Trophoblast cell (in vitro differentiated cells and primary cell): ENCODE results near the gene MACROD2.

Source experiments
- DNase-seq, 2 donors: peaks; one replicate each; pipeline ENCODE4 v3.0.0-alpha.2; 2016
- H2AFZ ChIP-seq: 2 replicates; pipeline ENCODE4 v1.6.1; 2013; ENCODE audit warnings: low read length, moderate library complexity, mild to moderate bottlenecking; ENCODE audit not compliant: insufficient read depth, poor library complexity
- H2AK5ac ChIP-seq: 2 replicates; pipeline ENCODE4 v1.6.1; 2013; ENCODE audit warnings: mild to moderate bottlenecking, low read length
- H2BK120ac ChIP-seq: 2 replicates; pipeline ENCODE4 v1.6.1; 2013; ENCODE audit warnings: low read length, mild to moderate bottlenecking, moderate library complexity; ENCODE audit not compliant: insufficient read depth, poor library complexity
- H2BK12ac ChIP-seq: 2 replicates; pipeline ENCODE4 v1.6.1; 2013; ENCODE audit warnings: mild to moderate bottlenecking, low read length, moderate library complexity
- H2BK5ac ChIP-seq: 2 replicates; pipeline ENCODE4 v1.6.1; 2013; ENCODE audit warnings: low read length, low read depth, moderate library complexity, mild to moderate bottlenecking; ENCODE audit not compliant: poor library complexity
- H3K14ac ChIP-seq: 2 replicates; pipeline ENCODE4 v1.6.1; 2013; ENCODE audit warnings: mild to moderate bottlenecking, low read length
- H3K18ac ChIP-seq: 2 replicates; pipeline ENCODE4 v1.6.1; 2013; ENCODE audit warnings: mild to moderate bottlenecking, low read length
- H3K23ac ChIP-seq: 2 replicates; pipeline ENCODE4 v1.6.1; 2013; ENCODE audit warnings: low read length
- H3K27ac ChIP-seq: 2 replicates; pipeline ENCODE4 v1.5.1; 2013; ENCODE audit warnings: low read depth, mild to moderate bottlenecking, inconsistent platforms, low read length, moderate library complexity
- H3K27me3 ChIP-seq: 2 replicates; pipeline ENCODE4 v1.6.1; 2013; ENCODE audit warnings: inconsistent platforms, mild to moderate bottlenecking, low read length, moderate library complexity; ENCODE audit not compliant: insufficient read depth
- H3K36me3 ChIP-seq, 2 experiments: 1 replicate in 1 of 2; 2 replicates in 1 of 2; pipeline ENCODE4 v1.6.1; 2013; ENCODE audit warnings: low read length in 2 of 2, mild to moderate bottlenecking in 2 of 2, moderate library complexity in 1 of 2; ENCODE audit not compliant: insufficient read depth in 2 of 2, control insufficient read depth in 1 of 2
- H3K4ac ChIP-seq: 2 replicates; pipeline ENCODE4 v1.6.1; 2013; ENCODE audit warnings: low read depth, mild to moderate bottlenecking, low read length, moderate library complexity
- H3K4me1 ChIP-seq, 2 experiments: 1 replicate in 1 of 2; 2 replicates in 1 of 2; pipeline ENCODE4 v1.6.1; 2013; ENCODE audit warnings: low read length in 2 of 2, mild to moderate bottlenecking in 2 of 2, moderate library complexity in 1 of 2; ENCODE audit not compliant: insufficient read depth in 2 of 2, control insufficient read depth in 1 of 2
- H3K4me2 ChIP-seq: 2 replicates; pipeline ENCODE4 v1.6.1; 2013; ENCODE audit warnings: inconsistent platforms, mild to moderate bottlenecking, low read length, moderate library complexity
- H3K4me3 ChIP-seq: 2 replicates; pipeline ENCODE4 v1.5.1; 2013; ENCODE audit warnings: mild to moderate bottlenecking, low read depth, low read length, inconsistent platforms
- H3K79me1 ChIP-seq: one replicate; pipeline ENCODE4 v1.6.1; 2013; ENCODE audit warnings: low read length
- H3K79me2 ChIP-seq: 2 replicates; pipeline ENCODE4 v1.6.1; 2013; ENCODE audit warnings: low read length, mild to moderate bottlenecking; ENCODE audit not compliant: control insufficient read depth, insufficient read depth, poor library complexity
- H3K9ac ChIP-seq: 2 replicates; pipeline ENCODE4 v1.6.1; 2013; ENCODE audit warnings: mild to moderate bottlenecking, low read length
- H3K9me3 ChIP-seq: 2 replicates; pipeline ENCODE4 v1.6.1; 2013; ENCODE audit warnings: low read depth, mild to moderate bottlenecking, control low read depth, inconsistent platforms, low read length; ENCODE audit not compliant: insufficient read depth
- H4K12ac ChIP-seq: 2 replicates; pipeline ENCODE4 v1.6.1; 2013; ENCODE audit warnings: low read depth, mild to moderate bottlenecking, low read length, moderate library complexity
- H4K8ac ChIP-seq: 2 replicates; pipeline ENCODE4 v1.6.1; 2013; ENCODE audit warnings: low read depth, mild to moderate bottlenecking, low read length, moderate library complexity
- H4K91ac ChIP-seq: one replicate; pipeline ENCODE4 v1.6.1; 2013; ENCODE audit warnings: low read depth, mild to moderate bottlenecking, low read length, moderate library complexity
- WGBS: extraction: QIAGEN DNeasy Blood & Tissue Kit; methylation state at CpG from one replicate; pipeline ENCODE4 v1.1.7; 2013; ENCODE audit warnings: missing lambda C conversion rate; ENCODE audit not compliant: insufficient read length, insufficient coverage; ENCODE audit errors: extremely low coverage; 5-methylcytosine and 5-hydroxymethylcytosine counted together

Gene MACROD2

GRCh38 chr20:15445056-15445840 lies 1449.9 kb downstream of the MACROD2 start:
- H3K27me3 ChIP-seq, result no peaks in the 10 kb centered on the region
- no peak overlapping the region for H2AK5ac ChIP-seq
- H2BK120ac ChIP-seq, result no peak overlapping the region
- no peak overlapping the region for H3K4me3 ChIP-seq
- H2AFZ ChIP-seq, result no peak overlapping the region
- WGBS, result no CpG with 5 or more reads among the region's 5 CpGs
- H4K91ac ChIP-seq, result no peak overlapping the region
- H3K4ac ChIP-seq, result no peak overlapping the region
- H3K18ac ChIP-seq, result no peak overlapping the region
- H3K79me1 ChIP-seq, result no peaks in the 10 kb centered on the region
- no peak overlapping the region for H2BK5ac ChIP-seq
- no peak overlapping the region for H4K8ac ChIP-seq
- no peaks in the 10 kb centered on the region for H3K4me1 ChIP-seq
- no peak overlapping the region for H3K14ac ChIP-seq
- no peak overlapping the region for H4K12ac ChIP-seq
- no peak overlapping the region for H3K4me2 ChIP-seq
- H3K79me2 ChIP-seq, result no peaks in the 10 kb centered on the region
- no peak for DNase-seq
- no peaks in the 10 kb centered on the region for H3K9me3 ChIP-seq
- H3K27ac ChIP-seq, result no peak overlapping the region
- H2BK12ac ChIP-seq, result no peak overlapping the region
- no peak overlapping the region for H3K9ac ChIP-seq
- no peaks in the 10 kb centered on the region for H3K36me3 ChIP-seq
- no peak overlapping the region for H3K23ac ChIP-seq

GRCh38 chr20:15446373-15446772 lies 1451.1 kb downstream of the MACROD2 start:
- no peak overlapping the region for H4K91ac ChIP-seq
- no peaks in the 10 kb centered on the region for H3K4me1 ChIP-seq
- no peaks in the 10 kb centered on the region for H3K36me3 ChIP-seq
- H3K79me2 ChIP-seq, result no peaks in the 10 kb centered on the region
- H2AK5ac ChIP-seq, result no peak overlapping the region
- no peaks in the 10 kb centered on the region for H3K27me3 ChIP-seq
- H3K4me2 ChIP-seq, result no peak overlapping the region
- H3K79me1 ChIP-seq, result no peaks in the 10 kb centered on the region
- H2BK5ac ChIP-seq, result no peak overlapping the region
- DNase-seq, result peak in 1 of 2 donors; percentile 3
- no peaks in the 10 kb centered on the region for H3K9me3 ChIP-seq
- H2BK120ac ChIP-seq, result no peak overlapping the region
- no peak overlapping the region for H3K18ac ChIP-seq
- no peak overlapping the region for H3K4me3 ChIP-seq
- H3K23ac ChIP-seq, result no peak overlapping the region
- no peak overlapping the region for H3K4ac ChIP-seq
- no peak overlapping the region for H3K27ac ChIP-seq
- H2AFZ ChIP-seq, result no peak overlapping the region
- H3K14ac ChIP-seq, result no peak overlapping the region
- no peak overlapping the region for H4K8ac ChIP-seq
- no peak overlapping the region for H2BK12ac ChIP-seq
- WGBS, result no CpG with 5 or more reads among the region's 9 CpGs
- no peak overlapping the region for H4K12ac ChIP-seq
- no peak overlapping the region for H3K9ac ChIP-seq

GRCh38 chr20:15447549-15447948 lies 1452.2 kb downstream of the MACROD2 start:
- Histone ChIP-seq H3K79me2 (no peaks in the 10 kb centered on the region), H3K4me1 (no peaks in the 10 kb centered on the region), H3K9ac (no peak overlapping the region), H4K12ac (no peak overlapping the region), H4K91ac (no peak overlapping the region), H3K18ac (no peak overlapping the region), H3K27me3 (no peaks in the 10 kb centered on the region), H2AFZ (no peak overlapping the region), H3K4me2 (no peak overlapping the region), H2BK12ac (no peak overlapping the region), H4K8ac (no peak overlapping the region), H3K23ac (no peak overlapping the region), H3K27ac (no peak overlapping the region), H3K36me3 (no peaks in the 10 kb centered on the region), H2BK120ac (no peak overlapping the region), H3K4me3 (no peak overlapping the region), H3K14ac (no peak overlapping the region), H3K4ac (no peak overlapping the region), H2AK5ac (no peak overlapping the region), H3K79me1 (no peaks in the 10 kb centered on the region), H3K9me3 (no peaks in the 10 kb centered on the region), H2BK5ac (no peak overlapping the region)
- no peak for DNase-seq
- no CpG with 5 or more reads among the region's 2 CpGs for WGBS

- H3K9me3 ChIP-seq, result no peaks in the 10 kb centered on the region
- H3K4me1 ChIP-seq, result no peaks in the 10 kb centered on the region
- no CpG with 5 or more reads among the region's 4 CpGs for WGBS
- H3K14ac ChIP-seq, result no peak overlapping the region
- no peaks in the 10 kb centered on the region for H3K36me3 ChIP-seq
- no peak overlapping the region for H3K27ac ChIP-seq
- no peak overlapping the region for H3K23ac ChIP-seq
- H3K9ac ChIP-seq, result no peak overlapping the region
- H2BK5ac ChIP-seq, result no peak overlapping the region
- no peak overlapping the region for H3K4me3 ChIP-seq
- H4K91ac ChIP-seq, result no peak overlapping the region
- no peak overlapping the region for H4K8ac ChIP-seq
- H4K12ac ChIP-seq, result no peak overlapping the region
- no peak overlapping the region for H2AK5ac ChIP-seq
- H3K27me3 ChIP-seq, result no peaks in the 10 kb centered on the region
- H3K18ac ChIP-seq, result no peak overlapping the region
- no peak overlapping the region for H3K4ac ChIP-seq
- H3K79me1 ChIP-seq, result no peaks in the 10 kb centered on the region
- H3K4me2 ChIP-seq, result no peak overlapping the region
- H2BK120ac ChIP-seq, result no peak overlapping the region
- no peaks in the 10 kb centered on the region for H3K79me2 ChIP-seq
- no peak overlapping the region for H2BK12ac ChIP-seq
- DNase-seq, result no peak
- no peak overlapping the region for H2AFZ ChIP-seq
These were observed 1453.7 kb downstream of the MACROD2 start for GRCh38 chr20:15449061-15449460.
